Measurements from ENCODE around the gene ANTXR1. TPM values are rescaled to one million over a fixed set of nuclear protein-coding genes. Genes with fewer than 3 reads are reported as not detected.

Gene ANTXR1
- total and polyA plus RNA-seq, 2 donors (not counting 3 experiments of a cell fraction or from before 2014, with no cell fraction given), result 4.2 to 17.3 TPM

DNA sequence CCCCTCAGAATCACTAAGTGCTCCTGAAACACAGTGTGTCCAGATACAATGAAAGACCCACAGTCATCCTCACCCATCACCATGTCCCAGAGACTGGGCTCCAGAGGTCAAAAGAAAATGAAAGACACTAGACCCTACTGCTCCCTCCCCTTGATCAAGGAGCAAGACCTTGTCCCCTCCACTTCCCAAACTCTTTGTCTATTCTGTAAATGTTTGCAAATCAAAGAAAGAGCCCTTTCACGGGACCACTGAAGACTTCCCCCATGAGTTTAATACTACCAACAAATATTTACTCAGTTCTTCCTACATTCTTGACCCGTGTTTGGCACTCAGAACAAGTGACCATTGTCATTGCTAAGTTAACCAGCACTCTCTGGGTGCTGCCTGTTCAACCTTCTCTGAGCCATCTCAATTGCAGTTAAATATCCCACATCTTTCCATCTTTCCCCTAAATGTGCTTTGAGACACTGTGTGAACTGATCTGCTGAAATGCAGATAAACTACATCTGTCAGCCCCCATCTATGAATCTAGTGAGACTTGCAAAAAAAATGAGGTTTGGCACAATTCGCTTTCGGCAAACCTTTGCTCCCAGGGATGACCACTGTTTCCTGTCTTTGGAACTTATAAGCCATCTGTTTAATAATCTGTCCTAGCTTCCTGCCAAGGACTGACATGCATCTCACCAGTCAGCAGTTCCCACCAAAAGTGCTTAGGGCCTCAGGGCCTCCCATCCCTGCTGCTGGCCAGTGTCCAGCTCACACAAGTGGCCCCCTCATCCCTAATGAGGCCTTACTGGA, 203.8 kb downstream of the ANTXR1 start:
- H2AFZ ChIP-seq (ENCODE audit: low read depth, low read length), result no peak overlapping the region
- no peak overlapping the region for H3K4me3 ChIP-seq (replicated peaks in 1 of 3; ENCODE audit: insufficient read depth in 1 of 3, low read depth in 1 of 3, low read length in 3 of 3)
- DNase-seq (ENCODE audit: low read depth, low spot score), result no peak
- intact Hi-C loops (cut with micrococcal nuclease) (no loop called here), dilution Hi-C loops (cut with MboI; ENCODE audit: extremely low pct_ligation_motif_present, low sequenced_read_pairs) (no loop called here)
- TF ChIP-seq, protein P1, sequence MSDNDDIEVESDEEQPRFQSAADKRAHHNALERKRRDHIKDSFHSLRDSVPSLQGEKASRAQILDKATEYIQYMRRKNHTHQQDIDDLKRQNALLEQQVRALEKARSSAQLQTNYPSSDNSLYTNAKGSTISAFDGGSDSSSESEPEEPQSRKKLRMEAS (IDR thresholded peaks at IDR 0.05; ENCODE audit: insufficient read depth, insufficient read length), result no peak
- TF ChIP-seq POLR2AphosphoS5 (IDR thresholded peaks at IDR 0.05; ENCODE audit: insufficient read depth, low read depth, low read length), result peak; percentile 41
- TF ChIP-seq GATA2 (IDR thresholded peaks at IDR 0.05; ENCODE audit: insufficient read depth, insufficient read length, low read depth, low read length), result peak; percentile 28
- no peak for TF ChIP-seq FOS (IDR thresholded peaks at IDR 0.05; ENCODE audit: borderline replicate concordance, insufficient read depth, low read length)
- TF ChIP-seq EZH2 (IDR thresholded peaks at IDR 0.05; ENCODE audit: borderline replicate concordance, low read depth, low read length, severe bottlenecking), result no peak
- no peak for TF ChIP-seq JUN (IDR thresholded peaks at IDR 0.05; ENCODE audit: borderline replicate concordance, insufficient read depth, insufficient read length, low read depth)
- no peak for TF ChIP-seq MYC (IDR thresholded peaks at IDR 0.05; ENCODE audit: low read depth, low read length)
- H3K27ac ChIP-seq (ENCODE audit: insufficient read depth, low read depth, low read length), result no peak overlapping the region
- no peak for FAIRE-seq
- POLR2A ChIA-PET, result no interaction called here
- no peak overlapping the region for H3K9ac ChIP-seq (replicated peaks; ENCODE audit: extremely low read depth, insufficient read depth, low read length)
- no peaks in the 10 kb centered on the region for H3K9me3 ChIP-seq (replicated peaks; ENCODE audit: control insufficient read depth, insufficient read depth, low read length)
- H3K4me2 ChIP-seq (ENCODE audit: insufficient read depth, low read length), result no peak overlapping the region
- no peaks in the 10 kb centered on the region for H3K9me1 ChIP-seq (replicated peaks; ENCODE audit: control insufficient read depth, extremely low read depth, insufficient read depth, low read length)
- no TSS peak for BruUV-seq (replicated peaks)
- H3K27me3 ChIP-seq (ENCODE audit: control insufficient read depth in 2 of 2, insufficient read depth in 2 of 2, low read length in 2 of 2), result no peaks in the 10 kb centered on the region
- H3K36me3 ChIP-seq (ENCODE audit: control insufficient read depth in 2 of 2, extremely low read depth in 1 of 2, insufficient read depth in 2 of 2, low read length in 2 of 2), result no peaks in the 10 kb centered on the region
- H4K20me1 ChIP-seq (replicated peaks; ENCODE audit: control insufficient read depth, extremely low read depth, insufficient read depth, low read length), result no peaks in the 10 kb centered on the region
- H3K79me2 ChIP-seq (ENCODE audit: control insufficient read depth, insufficient read depth, low read length), result no peaks in the 10 kb centered on the region
- H3K4me1 ChIP-seq (ENCODE audit: control insufficient read depth, extremely low read depth, insufficient read depth, low read length), result peaks cover 17% of the 10 kb centered on the region
- CTCF ChIA-PET, result interaction anchor here (1.2 to 1.6 kb wide), 2 partner anchors 19 to 90 kb away, joined by 5 read pairs; no protein-coding TSS in a partner anchor
